Measurements from ENCODE around the gene RMRP.

DNA sequence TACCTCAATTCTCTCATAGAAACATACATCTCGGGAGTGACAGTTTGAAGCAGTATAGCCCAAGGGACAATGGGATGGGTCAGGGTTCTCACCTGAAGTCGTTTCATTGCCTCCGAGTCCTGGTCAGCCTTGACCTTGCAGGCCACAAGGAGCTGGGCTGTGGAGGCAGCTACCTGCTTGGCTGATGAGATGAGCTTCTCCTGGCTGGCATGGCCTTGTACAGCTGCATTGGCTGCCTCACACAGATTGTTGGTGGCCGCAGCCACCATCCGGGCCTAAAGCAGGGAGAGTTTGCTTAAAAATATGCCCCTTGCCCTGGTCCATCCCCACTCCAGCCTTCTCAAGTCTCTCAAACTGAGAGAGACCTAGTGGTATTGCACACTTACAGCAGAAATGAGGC lies 40.4 kb upstream of the RMRP start:
- no peak for TF ChIP-seq POLR2A (IDR thresholded peaks at IDR 0.05)
- TF ChIP-seq, protein P1, sequence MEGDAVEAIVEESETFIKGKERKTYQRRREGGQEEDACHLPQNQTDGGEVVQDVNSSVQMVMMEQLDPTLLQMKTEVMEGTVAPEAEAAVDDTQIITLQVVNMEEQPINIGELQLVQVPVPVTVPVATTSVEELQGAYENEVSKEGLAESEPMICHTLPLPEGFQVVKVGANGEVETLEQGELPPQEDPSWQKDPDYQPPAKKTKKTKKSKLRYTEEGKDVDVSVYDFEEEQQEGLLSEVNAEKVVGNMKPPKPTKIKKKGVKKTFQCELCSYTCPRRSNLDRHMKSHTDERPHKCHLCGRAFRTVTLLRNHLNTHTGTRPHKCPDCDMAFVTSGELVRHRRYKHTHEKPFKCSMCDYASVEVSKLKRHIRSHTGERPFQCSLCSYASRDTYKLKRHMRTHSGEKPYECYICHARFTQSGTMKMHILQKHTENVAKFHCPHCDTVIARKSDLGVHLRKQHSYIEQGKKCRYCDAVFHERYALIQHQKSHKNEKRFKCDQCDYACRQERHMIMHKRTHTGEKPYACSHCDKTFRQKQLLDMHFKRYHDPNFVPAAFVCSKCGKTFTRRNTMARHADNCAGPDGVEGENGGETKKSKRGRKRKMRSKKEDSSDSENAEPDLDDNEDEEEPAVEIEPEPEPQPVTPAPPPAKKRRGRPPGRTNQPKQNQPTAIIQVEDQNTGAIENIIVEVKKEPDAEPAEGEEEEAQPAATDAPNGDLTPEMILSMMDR (IDR thresholded peaks at IDR 0.05) = no peak
- no peak for TF ChIP-seq EP300 (IDR thresholded peaks at IDR 0.05)
